Glutamatergic neuron (in vitro differentiated cells): Measurements from ENCODE around the gene PAQR7. TPM values are rescaled to one million over a fixed set of nuclear protein-coding genes. Genes with fewer than 3 reads are reported as not detected.
A peak's percentile ranks its signal among the peaks of the same experiment; 100 is the strongest.
"Not testable (repeated sequence)": the region's sequence is repeated elsewhere in the genome, so short reads cannot be mapped to it uniquely, and the experiment has no call there.

Experiments
- DNase-seq: peaks from one replicate; pipeline ENCODE4 v3.0.0; 2022
- H3K27ac Mint-ChIP-seq: one replicate; pipeline ENCODE4 v1.8.0; 2020; ENCODE audit warnings: mild to moderate bottlenecking, mixed read lengths, inconsistent platforms; ENCODE audit not compliant: unreplicated experiment
- H3K27me3 Mint-ChIP-seq: one replicate; pipeline ENCODE4 v1.8.0; 2020; ENCODE audit warnings: mild to moderate bottlenecking, moderate library complexity, mixed read lengths, inconsistent platforms; ENCODE audit not compliant: unreplicated experiment
- H3K36me3 Mint-ChIP-seq: one replicate; pipeline ENCODE4 v1.8.0; 2020; ENCODE audit warnings: mild to moderate bottlenecking, mixed read lengths, inconsistent platforms; ENCODE audit not compliant: unreplicated experiment
- H3K4me1 Mint-ChIP-seq: one replicate; pipeline ENCODE4 v1.8.0; 2020; ENCODE audit warnings: mild to moderate bottlenecking, low read depth, mixed read lengths, inconsistent platforms; ENCODE audit not compliant: unreplicated experiment
- H3K4me3 Mint-ChIP-seq: one replicate; pipeline ENCODE4 v1.8.0; 2020; ENCODE audit warnings: mild to moderate bottlenecking, mixed read lengths, inconsistent platforms; ENCODE audit not compliant: unreplicated experiment
- H3K9me3 Mint-ChIP-seq: one replicate; pipeline ENCODE4 v1.8.0; 2020; ENCODE audit warnings: mild to moderate bottlenecking, moderate library complexity, mixed read lengths, inconsistent platforms; ENCODE audit not compliant: unreplicated experiment
- total RNA-seq: library from RNA; stranded (reverse); fragmentation: NEBNext Ultra II Directional; extraction: Animal tissue kit (Norgen Biotek cat#: 25700); gene quantifications from one replicate; pipeline ENCODE4 v1.2.1, GENCODE V29; 2021; ENCODE audit not compliant: unreplicated experiment
- TF ChIP-seq, protein P1 (sequence below): fragments of 200-600 bp; sonication (generic); IDR thresholded peaks from one replicate; pipeline ENCODE4 v1.5.0; 2021; ENCODE audit not compliant: partially characterized antibody, unreplicated experiment

PAQR7 gene
- total RNA-seq, 1 donor from 2014 or later: 6.4 TPM

DNA sequence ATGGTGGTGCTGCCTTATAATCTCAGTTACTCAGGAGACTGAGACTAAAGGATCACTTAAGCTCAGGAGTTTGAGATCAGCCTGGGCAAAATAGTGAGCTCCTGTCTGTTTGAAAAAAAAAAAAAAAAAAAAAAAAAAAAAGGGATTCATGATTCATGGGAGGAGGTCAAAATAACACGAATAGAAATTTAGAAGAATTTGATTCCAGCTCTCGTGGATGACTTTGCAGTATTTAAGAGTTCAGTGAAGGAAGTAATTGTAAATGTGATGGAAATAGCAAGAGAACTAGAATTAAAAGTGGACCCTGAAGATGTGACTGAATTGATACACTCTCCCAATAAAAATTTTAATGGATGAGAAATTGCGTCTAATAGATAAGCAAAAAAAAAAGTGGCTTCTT is 32.0 kb downstream of the PAQR7 start:
- TF ChIP-seq, protein P1, sequence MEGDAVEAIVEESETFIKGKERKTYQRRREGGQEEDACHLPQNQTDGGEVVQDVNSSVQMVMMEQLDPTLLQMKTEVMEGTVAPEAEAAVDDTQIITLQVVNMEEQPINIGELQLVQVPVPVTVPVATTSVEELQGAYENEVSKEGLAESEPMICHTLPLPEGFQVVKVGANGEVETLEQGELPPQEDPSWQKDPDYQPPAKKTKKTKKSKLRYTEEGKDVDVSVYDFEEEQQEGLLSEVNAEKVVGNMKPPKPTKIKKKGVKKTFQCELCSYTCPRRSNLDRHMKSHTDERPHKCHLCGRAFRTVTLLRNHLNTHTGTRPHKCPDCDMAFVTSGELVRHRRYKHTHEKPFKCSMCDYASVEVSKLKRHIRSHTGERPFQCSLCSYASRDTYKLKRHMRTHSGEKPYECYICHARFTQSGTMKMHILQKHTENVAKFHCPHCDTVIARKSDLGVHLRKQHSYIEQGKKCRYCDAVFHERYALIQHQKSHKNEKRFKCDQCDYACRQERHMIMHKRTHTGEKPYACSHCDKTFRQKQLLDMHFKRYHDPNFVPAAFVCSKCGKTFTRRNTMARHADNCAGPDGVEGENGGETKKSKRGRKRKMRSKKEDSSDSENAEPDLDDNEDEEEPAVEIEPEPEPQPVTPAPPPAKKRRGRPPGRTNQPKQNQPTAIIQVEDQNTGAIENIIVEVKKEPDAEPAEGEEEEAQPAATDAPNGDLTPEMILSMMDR: no peak
- no peak for DNase-seq
- peaks cover 2% of the 10 kb centered on the region for H3K27me3 Mint-ChIP-seq
- H3K27ac Mint-ChIP-seq: no peak overlapping the region
- no peaks in the 10 kb centered on the region for H3K9me3 Mint-ChIP-seq
- H3K4me1 Mint-ChIP-seq: no peaks in the 10 kb centered on the region
- H3K36me3 Mint-ChIP-seq: no peaks in the 10 kb centered on the region
- no peak overlapping the region for H3K4me3 Mint-ChIP-seq

DNA sequence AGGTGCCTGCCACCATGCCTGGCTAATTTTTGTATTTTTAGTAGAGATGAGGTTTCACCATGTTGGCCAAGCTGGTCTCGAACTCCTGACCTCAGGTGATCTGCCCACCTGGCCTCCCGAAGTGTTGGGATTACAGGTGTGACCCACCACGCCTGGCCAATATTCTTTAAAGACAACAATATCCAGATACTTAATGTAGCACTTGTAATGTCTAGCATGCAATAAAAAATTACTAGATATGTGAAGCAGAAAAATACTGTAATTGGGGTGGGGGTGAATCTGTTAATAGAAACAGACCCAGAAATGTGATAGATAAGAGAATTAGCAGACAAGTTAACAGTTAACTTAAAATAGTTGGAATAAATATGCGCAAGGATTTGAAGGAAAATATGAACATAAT is 35.7 kb downstream of the PAQR7 start:
- H3K27ac Mint-ChIP-seq, H3K36me3 Mint-ChIP-seq, H3K4me1 Mint-ChIP-seq, H3K27me3 Mint-ChIP-seq, H3K4me3 Mint-ChIP-seq, H3K9me3 Mint-ChIP-seq, DNase-seq: not testable (repeated sequence)

DNA sequence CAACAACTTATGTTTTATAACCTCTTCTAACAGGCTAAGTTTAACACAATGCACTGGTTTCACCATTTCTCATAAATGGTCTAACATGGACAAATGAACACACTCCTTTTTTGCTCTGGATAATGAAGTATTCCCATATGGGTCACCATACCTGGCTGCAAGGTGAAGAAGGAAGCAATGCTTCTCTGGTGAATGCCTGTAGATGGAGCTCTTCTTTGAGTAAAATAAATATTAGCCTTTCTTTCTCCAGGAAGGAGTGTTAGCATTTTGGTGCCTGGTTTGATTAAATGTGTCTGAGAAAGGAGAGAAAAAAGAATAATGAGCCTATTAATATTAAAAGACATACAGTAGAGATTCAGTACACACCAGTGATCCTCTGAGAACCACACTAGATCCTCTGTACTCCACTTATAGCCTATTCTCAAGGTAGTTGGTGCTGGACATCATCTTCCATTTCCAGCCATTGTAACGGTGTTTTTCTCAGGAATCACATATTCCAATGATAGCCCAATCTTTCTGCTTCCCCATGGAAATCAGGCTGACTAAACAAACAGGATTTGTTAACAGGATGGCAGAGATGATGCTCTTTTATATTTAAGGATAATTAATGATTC is 38.1 kb downstream of the PAQR7 start:
- no peak overlapping the region for H3K4me3 Mint-ChIP-seq
- no peaks in the 10 kb centered on the region for H3K27me3 Mint-ChIP-seq
- H3K36me3 Mint-ChIP-seq: no peaks in the 10 kb centered on the region
- H3K27ac Mint-ChIP-seq: no peak overlapping the region
- H3K4me1 Mint-ChIP-seq: no peaks in the 10 kb centered on the region
- H3K9me3 Mint-ChIP-seq: peaks cover 2% of the 10 kb centered on the region
- no peak for DNase-seq
- TF ChIP-seq, protein P1: no peak

DNA sequence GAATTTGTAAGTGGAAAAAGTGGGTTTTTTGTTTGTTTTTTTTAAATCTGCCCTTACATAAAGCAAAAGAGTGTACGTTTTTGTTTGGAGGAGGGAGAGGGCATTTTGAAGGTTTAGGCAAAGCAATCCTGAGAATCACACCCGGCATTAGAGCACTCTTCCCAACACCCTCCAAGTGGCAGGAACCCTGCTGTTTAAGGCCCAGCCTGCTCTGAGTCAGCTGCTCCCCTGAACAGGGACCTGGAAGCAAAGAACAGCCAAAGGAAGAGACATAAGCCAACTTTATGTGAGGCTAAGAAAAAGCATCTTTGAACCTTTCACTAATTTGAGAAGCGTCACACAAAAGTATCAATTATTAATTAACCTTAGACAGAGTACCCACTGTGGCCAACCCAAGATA is 38.8 kb downstream of the PAQR7 start:
- Mint-ChIP-seq H3K27me3 (no peaks in the 10 kb centered on the region), H3K4me1 (no peaks in the 10 kb centered on the region), H3K36me3 (no peaks in the 10 kb centered on the region), H3K9me3 (peaks cover 2% of the 10 kb centered on the region), H3K27ac (peak overlapping the region; percentile 48), H3K4me3 (no peak overlapping the region)
- TF ChIP-seq, protein P1: no peak
- no peak for DNase-seq

DNA sequence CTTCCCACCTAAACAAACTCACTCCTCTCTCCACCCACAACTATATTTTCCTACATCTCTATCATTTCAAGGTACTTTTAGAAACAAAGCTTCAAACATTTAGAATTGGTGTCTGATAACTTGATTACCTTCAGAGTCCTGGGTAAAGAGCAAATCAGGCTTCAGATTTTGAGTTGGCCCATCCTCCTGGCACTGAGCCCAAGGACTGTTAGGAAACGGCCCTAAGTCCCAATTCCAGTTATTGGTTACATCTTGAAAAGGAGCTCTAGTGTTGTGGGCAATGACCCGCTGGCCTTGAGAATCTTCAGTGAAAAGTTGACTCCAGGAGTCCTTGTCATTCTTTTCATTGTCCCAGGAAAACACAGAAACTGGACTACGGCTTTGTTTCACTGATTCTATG is 40.6 kb downstream of the PAQR7 start:
- Mint-ChIP-seq H3K4me3 (no peak overlapping the region), H3K4me1 (no peaks in the 10 kb centered on the region), H3K36me3 (no peaks in the 10 kb centered on the region), H3K27me3 (no peaks in the 10 kb centered on the region), H3K9me3 (peaks cover 2% of the 10 kb centered on the region), H3K27ac (no peak overlapping the region)
- TF ChIP-seq, protein P1: no peak
- DNase-seq: no peak
